Vagina (tissue), 2 donors: ENCODE results near the gene STK32B. TPM values are rescaled to one million over a fixed set of nuclear protein-coding genes. Genes with fewer than 3 reads are reported as not detected.

ENCODE experiments used
- DNase-seq, 2 donors: peaks; one replicate each; pipeline ENCODE4 v3.0.0-alpha.2; 2017; ENCODE audit errors: extremely low spot score in 2 of 2
- H3K27ac ChIP-seq: fragments of 200-600 bp; sonication (generic); one replicate; pipeline ENCODE4 v1.5.1; 2019
- H3K27me3 ChIP-seq: fragments of 200-600 bp; sonication (generic); one replicate; pipeline ENCODE4 v1.5.1; 2019
- H3K36me3 ChIP-seq, 2 donors: fragments of 200-600 bp; sonication (generic); one replicate each; pipeline ENCODE4 v1.5.1; 2017 to 2019
- H3K4me1 ChIP-seq: fragments of 200-600 bp; sonication (generic); one replicate; pipeline ENCODE4 v1.5.1; 2019
- H3K4me3 ChIP-seq, 2 donors: fragments of 200-600 bp; sonication (generic); 1 replicate in 1 of 2; 2 replicates in 1 of 2; pipeline ENCODE4 v1.5.1; 2016 to 2019
- H3K9me3 ChIP-seq: fragments of 200-600 bp; sonication (generic); one replicate; pipeline ENCODE4 v1.5.1; 2019
- POLR2A ChIP-seq, 2 donors: fragments of 450-650 bp; IDR thresholded peaks; one replicate each; pipeline ENCODE4 v1.6.1; 2017; ENCODE audit warnings: antibody characterized with exemption in 2 of 2, mild to moderate bottlenecking in 2 of 2, moderate library complexity in 2 of 2
- POLR2AphosphoS5 ChIP-seq, 2 donors: sonication (generic); formaldehyde crosslinking; IDR thresholded peaks; one replicate each; pipeline ENCODE4 v1.9.0; 2017; ENCODE audit warnings: antibody characterized with exemption in 2 of 2, mild to moderate bottlenecking in 2 of 2, low read depth in 1 of 2; ENCODE audit not compliant: insufficient read depth in 1 of 2
- intact Hi-C: fragments of 100-400 bp; cut with DNase I; formaldehyde crosslinking; loops from one replicate; pipeline ENCODE4 v1.15.1; 2023
- total RNA-seq: library from RNA; depleted of rRNA; stranded (reverse); fragments of >200 nt; gene quantifications from one replicate; pipeline ENCODE4 v1.2.3, GENCODE V29; 2016
- TF ChIP-seq, protein P1 (sequence below), 3 experiments: fragments of 450-650 bp in 2 of 3; fragments of 200-600 bp in 1 of 3; sonication (generic) in 1 of 3; IDR thresholded peaks; one replicate each; pipeline ENCODE4 v1.5.1; 2017 to 2019; ENCODE audit warnings: antibody characterized with exemption in 3 of 3, mild to moderate bottlenecking in 2 of 3, moderate library complexity in 2 of 3

Gene STK32B
- total RNA-seq, 1 donor from 2014 or later, result 6.4 TPM

DNA sequence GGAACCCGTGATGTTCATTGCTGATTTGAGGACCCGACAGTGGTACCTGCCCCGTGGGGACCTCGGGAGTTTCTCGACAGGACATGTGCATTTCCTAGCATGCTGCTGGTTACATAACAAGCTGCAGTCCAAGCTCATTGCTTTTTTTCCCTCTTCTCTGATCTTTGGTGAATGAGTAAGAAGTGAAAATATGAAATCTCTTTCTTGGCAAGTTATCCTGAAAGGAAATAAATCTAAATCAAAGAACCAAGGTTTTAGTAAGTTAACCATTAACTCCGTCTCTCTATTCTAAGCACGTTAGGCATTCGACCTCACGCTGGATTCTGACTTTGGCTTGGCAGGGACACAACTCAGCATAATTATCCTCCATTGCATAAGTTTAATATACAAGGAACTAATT lies 86.6 kb downstream of the STK32B start:
- intact Hi-C loops, result no loop called here

DNA sequence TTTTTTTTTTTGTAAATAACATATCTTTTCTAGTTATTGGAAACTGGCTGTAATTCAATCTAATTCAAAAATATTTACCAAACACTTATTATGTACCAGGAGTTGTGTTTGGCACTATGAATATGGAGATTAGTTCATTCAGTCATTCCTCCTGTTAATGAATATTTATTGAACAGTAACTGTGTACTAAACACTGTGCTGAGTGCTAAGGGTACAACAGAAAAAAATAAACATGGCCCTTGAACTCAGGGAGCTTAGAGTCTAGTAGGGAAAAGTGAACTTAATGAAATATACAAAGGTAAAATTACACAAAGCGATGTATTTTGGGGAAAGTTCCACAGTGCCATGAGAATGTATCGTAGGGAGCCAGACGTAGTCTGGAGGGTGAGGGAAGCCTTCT lies 87.1 kb downstream of the STK32B start:
- H3K4me3 ChIP-seq, result no peak overlapping the region
- H3K9me3 ChIP-seq, result no peaks in the 10 kb centered on the region
- no peak overlapping the region for H3K27ac ChIP-seq
- H3K27me3 ChIP-seq, result no peaks in the 10 kb centered on the region
- no peaks in the 10 kb centered on the region for H3K4me1 ChIP-seq
- DNase-seq, result no peak
- intact Hi-C loops, result no loop called here
- no peaks in the 10 kb centered on the region for H3K36me3 ChIP-seq
- TF ChIP-seq POLR2AphosphoS5 (IDR thresholded peaks at IDR 0.05; ENCODE audit: insufficient read depth in 1 of 2, low read depth in 1 of 2), result no peak
- TF ChIP-seq POLR2A (IDR thresholded peaks at IDR 0.05), result no peak
- TF ChIP-seq, protein P1, sequence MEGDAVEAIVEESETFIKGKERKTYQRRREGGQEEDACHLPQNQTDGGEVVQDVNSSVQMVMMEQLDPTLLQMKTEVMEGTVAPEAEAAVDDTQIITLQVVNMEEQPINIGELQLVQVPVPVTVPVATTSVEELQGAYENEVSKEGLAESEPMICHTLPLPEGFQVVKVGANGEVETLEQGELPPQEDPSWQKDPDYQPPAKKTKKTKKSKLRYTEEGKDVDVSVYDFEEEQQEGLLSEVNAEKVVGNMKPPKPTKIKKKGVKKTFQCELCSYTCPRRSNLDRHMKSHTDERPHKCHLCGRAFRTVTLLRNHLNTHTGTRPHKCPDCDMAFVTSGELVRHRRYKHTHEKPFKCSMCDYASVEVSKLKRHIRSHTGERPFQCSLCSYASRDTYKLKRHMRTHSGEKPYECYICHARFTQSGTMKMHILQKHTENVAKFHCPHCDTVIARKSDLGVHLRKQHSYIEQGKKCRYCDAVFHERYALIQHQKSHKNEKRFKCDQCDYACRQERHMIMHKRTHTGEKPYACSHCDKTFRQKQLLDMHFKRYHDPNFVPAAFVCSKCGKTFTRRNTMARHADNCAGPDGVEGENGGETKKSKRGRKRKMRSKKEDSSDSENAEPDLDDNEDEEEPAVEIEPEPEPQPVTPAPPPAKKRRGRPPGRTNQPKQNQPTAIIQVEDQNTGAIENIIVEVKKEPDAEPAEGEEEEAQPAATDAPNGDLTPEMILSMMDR (IDR thresholded peaks at IDR 0.05), result no peak

More for the DNA sequence above, 86.6 kb downstream of the STK32B start:
- Histone ChIP-seq H3K27me3 (no peaks in the 10 kb centered on the region), H3K27ac (no peak overlapping the region), H3K36me3 (no peaks in the 10 kb centered on the region), H3K4me1 (no peaks in the 10 kb centered on the region), H3K9me3 (no peaks in the 10 kb centered on the region), H3K4me3 (no peak overlapping the region)
- TF ChIP-seq POLR2A (IDR thresholded peaks at IDR 0.05) (no peak), POLR2AphosphoS5 (IDR thresholded peaks at IDR 0.05; ENCODE audit: insufficient read depth in 1 of 2, low read depth in 1 of 2) (no peak)
- peak in 1 of 2 donors; percentile 25 for DNase-seq

- intact Hi-C loops, result no loop called here
- Histone ChIP-seq H3K36me3 (no peaks in the 10 kb centered on the region), H3K27ac (no peak overlapping the region), H3K27me3 (no peaks in the 10 kb centered on the region), H3K4me1 (no peaks in the 10 kb centered on the region), H3K9me3 (no peaks in the 10 kb centered on the region), H3K4me3 (no peak overlapping the region)
- DNase-seq, result peak in 1 of 2 donors; percentile 62
- TF ChIP-seq POLR2AphosphoS5 (IDR thresholded peaks at IDR 0.05; ENCODE audit: insufficient read depth in 1 of 2, low read depth in 1 of 2) (no peak), POLR2A (IDR thresholded peaks at IDR 0.05) (no peak)
- TF ChIP-seq, protein P1 (IDR thresholded peaks at IDR 0.05), result no peak
Measured at GRCh38 chr4:5139141-5139540, 87.9 kb downstream of the STK32B start.

DNA sequence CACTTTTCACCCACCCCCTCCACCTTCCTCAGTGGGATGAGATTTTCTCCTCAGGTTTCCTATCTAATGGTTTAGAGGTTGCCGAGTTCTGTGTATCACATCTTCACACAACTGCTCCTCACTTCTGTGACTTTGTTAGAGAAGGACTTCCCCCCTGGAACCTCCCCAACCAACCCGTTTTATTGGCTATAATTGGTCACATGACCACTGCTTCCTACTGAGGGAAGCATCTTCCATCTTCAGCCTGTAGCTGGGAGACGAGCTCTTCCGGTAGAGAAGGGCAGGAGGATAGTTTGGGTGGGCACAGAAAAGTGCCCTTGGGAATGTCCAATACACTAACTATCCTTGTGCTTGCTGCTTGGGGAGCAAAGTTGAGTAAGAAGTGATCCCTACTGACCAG lies 90.5 kb downstream of the STK32B start:
- no peaks in the 10 kb centered on the region for H3K9me3 ChIP-seq
- H3K27ac ChIP-seq, result no peak overlapping the region
- peak in 1 of 2 donors; percentile 22 for DNase-seq
- no peak overlapping the region for H3K4me3 ChIP-seq
- H3K4me1 ChIP-seq, result no peaks in the 10 kb centered on the region
- no peaks in the 10 kb centered on the region for H3K36me3 ChIP-seq
- intact Hi-C loops, result loop anchor here (10.0 kb wide), 1 partner anchor 157 kb away; no protein-coding TSS in a partner anchor
- TF ChIP-seq, protein P1 (IDR thresholded peaks at IDR 0.05), result no peak
- TF ChIP-seq POLR2A (IDR thresholded peaks at IDR 0.05) (no peak), POLR2AphosphoS5 (IDR thresholded peaks at IDR 0.05; ENCODE audit: insufficient read depth in 1 of 2, low read depth in 1 of 2) (no peak)
- no peaks in the 10 kb centered on the region for H3K27me3 ChIP-seq

DNA sequence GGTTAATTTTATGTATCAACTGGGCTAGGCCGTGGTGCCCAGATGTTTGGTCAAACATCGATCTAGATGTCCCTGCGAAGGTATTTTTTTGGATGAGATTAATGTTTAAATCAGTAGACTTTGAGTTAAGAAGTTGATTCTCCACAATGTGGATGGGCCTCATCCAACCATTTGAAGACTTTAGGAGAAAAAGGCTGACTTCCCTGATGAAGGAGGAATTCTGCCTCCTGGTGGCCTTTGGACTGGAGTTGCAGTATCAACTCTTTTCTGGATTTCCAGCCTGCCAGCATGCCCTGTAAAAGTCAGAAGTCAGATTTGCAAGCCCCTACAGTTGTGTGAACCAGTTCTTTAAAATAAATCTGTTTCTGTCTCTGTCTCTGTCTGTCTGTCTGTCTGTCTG lies 91.4 kb downstream of the STK32B start:
- intact Hi-C loops, result loop anchor here (10.0 kb wide), 1 partner anchor 158 kb away; no protein-coding TSS in a partner anchor
- no peak for TF ChIP-seq POLR2A (IDR thresholded peaks at IDR 0.05)
- no peak for TF ChIP-seq POLR2AphosphoS5 (IDR thresholded peaks at IDR 0.05; ENCODE audit: insufficient read depth in 1 of 2, low read depth in 1 of 2)
- TF ChIP-seq, protein P1 (IDR thresholded peaks at IDR 0.05), result peak in 2 of 3 experiments; percentile 23 to 50
- peak in 1 of 2 donors; percentile 37 for DNase-seq
- H3K36me3 ChIP-seq, result no peaks in the 10 kb centered on the region
- no peak overlapping the region for H3K4me3 ChIP-seq
- H3K27me3 ChIP-seq, result no peaks in the 10 kb centered on the region
- no peak overlapping the region for H3K27ac ChIP-seq
- H3K9me3 ChIP-seq, result no peaks in the 10 kb centered on the region
- H3K4me1 ChIP-seq, result no peaks in the 10 kb centered on the region
